Posterior vena cava (tissue), 2 donors: Measurements from ENCODE around the gene EDN3. TPM values are rescaled to one million over a fixed set of nuclear protein-coding genes. Genes with fewer than 3 reads are reported as not detected.

ENCODE experiments used
- DNase-seq: peaks from one replicate; pipeline ENCODE4 v3.0.0-alpha.2; 2020; ENCODE audit warnings: low spot score
- intact Hi-C, 2 donors: fragments of 100-400 bp; cut with DNase I; formaldehyde crosslinking; loops; one replicate each; pipeline versions ENCODE4 v1.14.1 to v1.14.2; 2022 to 2023
- long read RNA-seq, 2 donors: library from polyadenylated mRNA; unstranded; transcript quantifications; one replicate each; pipeline ENCODE4 v2.0.0, GENCODE V29; 2020 to 2021
- total RNA-seq, 2 donors: library from RNA; stranded (reverse); fragmentation: NEBNext Ultra II Directional; extraction: Animal tissue kit (Norgen Biotek cat#: 25700); gene quantifications; one replicate each; pipeline ENCODE4 v1.2.1, GENCODE V29; 2021
- donor health status: DM: yes; HTN: yes; CAD: no.
- donor health status: DM: yes; HTN: yes; CAD: no.

The EDN3 gene, protein sequence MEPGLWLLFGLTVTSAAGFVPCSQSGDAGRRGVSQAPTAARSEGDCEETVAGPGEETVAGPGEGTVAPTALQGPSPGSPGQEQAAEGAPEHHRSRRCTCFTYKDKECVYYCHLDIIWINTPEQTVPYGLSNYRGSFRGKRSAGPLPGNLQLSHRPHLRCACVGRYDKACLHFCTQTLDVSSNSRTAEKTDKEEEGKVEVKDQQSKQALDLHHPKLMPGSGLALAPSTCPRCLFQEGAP
- not detected for total RNA-seq
- long read RNA-seq, donor 1 = 0 reads
- long read RNA-seq, donor 2, partial matches to known transcripts = 0 of 1 reads
- long read RNA-seq, donor 2, other reads (novel, unspliced or antisense) = 0 of 1 reads

DNA sequence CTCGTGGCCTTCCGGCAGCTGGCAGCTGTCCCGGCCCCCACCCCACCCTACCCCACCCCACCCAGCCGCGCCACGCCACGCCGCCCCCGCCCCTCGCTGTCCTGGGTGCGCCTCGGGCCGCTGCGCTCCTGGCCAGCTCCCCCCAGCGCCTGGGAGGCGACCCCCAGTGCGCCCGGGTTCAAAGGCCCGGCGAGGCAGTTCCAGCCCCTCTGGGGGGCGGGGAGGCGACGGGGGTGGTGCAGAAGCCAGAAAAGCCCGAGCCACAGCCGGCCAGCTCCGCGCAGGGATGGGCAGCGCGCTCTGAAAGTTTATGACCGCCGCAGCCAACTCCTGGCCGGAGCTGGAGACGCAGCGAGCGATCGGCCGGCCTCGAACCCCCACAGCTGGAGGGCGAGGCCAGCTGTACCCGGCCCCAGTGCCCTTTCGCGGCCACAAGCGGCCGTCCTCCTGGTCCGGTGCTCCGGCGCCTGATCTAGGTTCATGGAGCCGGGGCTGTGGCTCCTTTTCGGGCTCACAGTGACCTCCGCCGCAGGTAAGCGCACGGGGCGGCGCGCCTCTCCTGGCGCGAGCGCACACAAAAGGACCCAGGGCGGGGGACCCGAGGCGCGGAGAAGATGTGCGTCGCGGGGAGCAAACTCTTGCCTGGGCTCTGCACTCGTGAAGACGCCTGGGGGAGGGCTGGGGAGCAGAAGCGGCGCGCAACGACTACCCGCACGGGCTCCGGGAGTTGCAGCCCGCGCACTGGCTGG, at the start of gene EDN3:
Gene EDN3 (plus strand): TSS at position 279 of the 749 bp plus-strand sequence. CDS start 202 bp downstream, at position 481.
- intact Hi-C loops = no loop called here
- DNase-seq = no peak

DNA sequence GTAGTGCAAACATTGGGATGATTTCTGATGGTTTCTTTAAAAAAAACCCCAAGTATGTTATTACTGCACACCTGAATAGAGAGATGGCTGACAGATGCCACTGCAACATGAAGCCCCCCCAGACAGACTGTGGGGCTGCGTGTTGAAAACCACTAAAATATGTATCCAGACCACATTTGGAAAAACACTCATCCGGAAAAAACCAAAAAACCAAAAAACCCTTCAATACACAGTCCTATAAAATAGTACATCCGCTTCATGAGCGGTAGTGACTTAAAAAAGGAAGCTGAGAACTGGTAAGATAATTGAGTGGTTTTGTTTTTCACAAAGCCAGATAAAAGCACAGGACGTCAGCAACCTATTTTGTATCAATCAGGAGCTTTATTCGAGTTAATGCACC, 47.1 kb upstream of the EDN3 start:
- DNase-seq = no peak
- intact Hi-C loops = no loop called here

DNA sequence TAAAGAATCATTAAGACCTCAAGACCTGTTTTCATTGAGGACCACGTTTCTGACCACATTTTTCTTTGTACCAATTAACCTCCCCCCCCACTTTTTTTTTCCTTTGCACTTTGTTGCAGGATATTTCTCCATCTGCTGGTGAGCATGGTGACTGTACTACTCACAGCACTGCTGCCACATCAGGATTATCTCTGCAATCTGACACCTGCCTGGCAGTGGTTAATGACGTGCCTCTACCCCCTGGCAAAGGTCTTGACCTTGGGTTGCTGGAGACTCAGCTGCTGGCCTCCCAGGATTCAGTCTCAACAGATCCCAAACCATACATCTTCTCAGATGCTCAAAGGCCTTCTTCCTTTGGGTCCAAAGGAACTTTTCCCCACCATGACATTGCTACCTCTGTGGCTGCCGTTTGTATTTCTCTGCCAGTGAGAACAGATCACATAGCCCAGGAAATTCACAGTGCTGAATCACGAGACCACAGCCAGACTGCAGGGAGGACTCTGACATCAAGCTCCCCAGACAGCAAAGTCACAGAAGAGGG, 46.6 kb upstream of the EDN3 start:
- DNase-seq = no peak
- intact Hi-C loops = no loop called here

DNA sequence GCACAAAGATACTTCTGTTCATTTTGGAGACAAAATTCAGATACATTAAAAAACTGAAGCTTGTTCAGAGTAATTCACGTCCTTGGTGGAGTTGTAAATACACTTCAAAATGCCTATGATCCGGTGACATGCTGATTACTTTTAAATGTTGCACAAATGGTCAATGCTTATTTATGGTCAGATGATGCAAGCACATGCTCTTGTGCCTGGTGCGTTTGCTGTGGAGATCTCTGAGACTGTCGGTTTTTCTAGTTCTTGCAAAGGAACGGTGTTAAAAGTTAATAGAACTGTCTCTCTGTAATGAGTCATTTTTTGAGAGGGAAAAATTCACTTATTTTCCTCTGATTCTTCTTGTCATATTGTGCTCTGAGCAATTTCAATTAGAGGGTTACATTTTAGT, 45.2 kb upstream of the EDN3 start:
- DNase-seq = no peak
- intact Hi-C loops = no loop called here

DNA sequence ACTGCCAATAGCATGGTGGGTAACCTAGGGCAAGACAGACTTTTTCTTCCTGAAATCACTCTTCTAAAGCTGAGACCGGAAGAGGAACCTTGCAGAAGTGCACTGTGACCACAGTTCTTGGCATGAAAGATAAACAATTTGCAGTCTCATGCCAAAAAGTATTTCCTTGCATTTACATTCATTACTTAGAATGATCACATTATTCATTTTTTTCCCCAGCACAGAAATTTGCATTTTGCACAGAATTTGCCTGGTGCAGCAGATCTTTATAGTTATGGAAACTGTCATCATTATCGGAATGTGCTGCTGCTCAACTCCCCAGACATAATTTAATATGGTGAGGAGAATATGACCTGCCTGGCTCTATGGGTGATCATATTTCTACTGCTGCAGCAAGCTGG, 42.2 kb upstream of the EDN3 start:
- no peak for DNase-seq
- intact Hi-C loops = no loop called here

DNA sequence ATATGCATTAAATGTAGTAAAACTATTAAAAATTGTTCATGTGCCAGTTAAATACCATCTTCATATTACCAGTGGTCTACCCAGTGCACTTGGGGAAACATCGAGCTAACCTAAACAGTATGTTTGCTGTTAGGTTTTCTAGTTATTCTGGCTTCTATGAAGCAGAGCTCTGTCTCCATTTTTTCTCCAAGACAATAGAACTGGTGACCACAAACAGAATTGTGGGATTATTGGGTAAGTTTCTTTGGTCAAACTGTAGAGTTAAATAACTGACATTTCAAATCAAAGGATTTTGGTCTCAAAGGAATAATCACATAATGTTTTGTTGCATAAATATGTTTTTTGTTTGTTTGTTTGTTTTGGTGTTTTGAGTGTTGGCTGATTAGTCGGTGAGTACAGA, 40.5 kb upstream of the EDN3 start:
- intact Hi-C loops = no loop called here
- no peak for DNase-seq

DNA sequence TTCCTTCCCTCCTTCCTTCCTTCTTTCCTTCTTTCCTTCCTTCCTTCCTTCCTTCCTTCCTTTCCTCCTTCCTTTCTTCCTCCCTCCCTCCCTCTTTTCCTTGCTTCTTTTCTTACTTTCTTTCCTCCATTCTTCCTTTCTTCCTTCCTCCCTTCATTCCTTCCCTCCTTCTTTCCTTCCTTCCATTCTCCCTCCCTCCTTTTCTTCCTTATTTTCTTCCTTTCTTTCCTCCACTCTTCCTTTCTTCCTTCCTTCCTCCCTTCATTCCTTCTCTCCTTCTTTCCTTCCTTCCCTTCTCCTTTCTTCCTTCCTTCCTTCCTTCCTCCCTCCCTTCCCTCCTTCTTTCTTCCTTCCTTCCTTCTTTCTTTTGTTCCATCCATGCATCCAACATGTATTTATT, 35.1 kb upstream of the EDN3 start:
- intact Hi-C loops = no loop called here
- no peak for DNase-seq

DNA sequence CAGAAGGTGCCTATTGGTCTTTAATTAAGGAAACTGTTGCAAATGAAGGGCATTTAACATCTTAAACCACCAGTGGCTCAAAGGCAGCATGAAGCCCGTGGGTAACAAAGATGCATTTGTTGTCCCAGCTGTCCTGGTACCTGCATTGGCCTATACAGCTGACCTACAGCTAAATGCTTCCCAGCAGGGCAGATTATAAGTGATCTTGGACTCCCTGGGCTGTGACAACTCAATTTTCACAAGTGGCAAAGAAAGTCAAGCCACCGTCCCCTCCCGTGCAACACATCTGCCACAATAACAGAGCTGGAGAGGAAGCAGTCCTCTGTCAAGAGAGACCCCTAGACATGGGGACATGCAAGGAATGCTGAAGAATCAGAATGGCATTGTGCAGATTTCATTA, 31.5 kb upstream of the EDN3 start:
- DNase-seq = no peak
- intact Hi-C loops = no loop called here

DNA sequence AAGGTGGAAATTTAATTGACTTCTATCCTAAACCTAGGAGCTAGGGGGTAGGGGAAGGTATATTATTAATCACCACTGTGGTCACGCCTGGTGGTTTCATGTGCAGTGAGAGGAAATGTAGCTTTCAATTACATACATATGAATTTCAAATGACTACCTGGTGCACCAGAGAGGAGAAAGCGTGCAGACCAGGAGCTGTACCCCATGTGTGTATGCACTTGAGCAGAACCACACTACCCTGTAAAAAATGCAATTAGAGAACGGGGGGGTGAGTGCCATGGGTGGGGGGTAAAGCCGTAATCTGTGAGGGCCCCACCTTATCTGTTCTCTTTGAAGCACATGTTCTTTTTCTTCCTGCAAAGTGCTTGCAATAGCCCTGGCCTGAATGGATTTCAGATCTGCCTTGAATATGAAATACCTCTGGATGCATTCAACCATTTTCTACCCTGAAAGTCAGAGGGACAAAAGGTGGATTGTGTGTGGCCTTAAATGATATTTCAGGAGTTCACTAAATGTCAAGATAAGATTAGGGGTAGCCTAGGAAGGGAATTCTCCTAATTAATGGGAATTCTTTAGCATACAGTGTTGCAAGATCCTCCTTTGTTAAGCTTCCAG, 30.9 kb upstream of the EDN3 start:
- no peak for DNase-seq
- intact Hi-C loops = no loop called here

DNA sequence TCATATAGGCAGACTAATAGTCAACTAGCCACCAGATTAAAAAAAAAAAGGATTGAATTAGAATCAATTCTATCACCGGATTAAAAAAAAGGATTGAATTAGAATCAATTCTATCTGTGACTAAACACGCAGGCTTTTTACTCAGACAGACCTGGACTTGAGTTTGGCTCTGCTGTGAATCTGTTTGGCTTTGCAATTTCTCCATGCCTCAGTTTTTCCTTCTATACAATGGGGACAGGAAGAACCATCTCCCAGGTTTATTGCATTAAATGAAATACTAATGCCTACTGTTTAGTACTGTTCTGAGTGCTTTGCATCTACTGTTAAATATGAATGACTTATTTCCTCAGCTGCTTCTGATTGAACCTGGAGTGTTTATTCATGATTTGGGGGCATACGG, 30.0 kb upstream of the EDN3 start:
- DNase-seq = no peak
- intact Hi-C loops = no loop called here

DNA sequence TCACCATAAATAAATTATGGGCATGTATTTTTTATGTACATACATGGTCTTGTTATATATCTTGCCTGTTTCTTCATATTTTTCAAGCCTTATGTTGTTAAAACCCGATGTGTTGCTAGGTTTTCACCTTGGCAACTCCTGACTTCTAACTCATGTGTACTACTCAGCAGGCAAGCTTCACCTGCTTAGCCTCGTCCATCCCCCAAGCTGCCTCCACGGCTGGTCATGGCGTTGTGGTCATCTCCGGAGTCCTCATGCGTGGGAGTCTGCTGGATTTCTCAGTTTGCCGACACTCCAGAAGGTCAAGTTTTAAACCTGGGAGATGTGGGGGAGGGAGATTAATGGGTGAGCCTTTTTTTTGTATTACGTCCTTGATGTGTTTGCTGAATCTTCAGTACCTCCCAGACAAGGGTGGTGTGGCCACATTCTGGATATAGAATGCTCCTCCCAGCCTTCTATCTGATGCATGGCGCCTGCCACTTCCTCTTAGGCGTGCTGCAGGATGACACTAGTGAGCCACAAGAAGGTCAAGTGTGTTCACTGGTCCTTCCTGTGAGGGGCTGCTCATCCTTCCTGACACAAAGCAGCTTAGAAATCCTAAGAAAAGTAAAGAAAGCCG, 26.6 kb upstream of the EDN3 start:
- intact Hi-C loops = no loop called here

DNA sequence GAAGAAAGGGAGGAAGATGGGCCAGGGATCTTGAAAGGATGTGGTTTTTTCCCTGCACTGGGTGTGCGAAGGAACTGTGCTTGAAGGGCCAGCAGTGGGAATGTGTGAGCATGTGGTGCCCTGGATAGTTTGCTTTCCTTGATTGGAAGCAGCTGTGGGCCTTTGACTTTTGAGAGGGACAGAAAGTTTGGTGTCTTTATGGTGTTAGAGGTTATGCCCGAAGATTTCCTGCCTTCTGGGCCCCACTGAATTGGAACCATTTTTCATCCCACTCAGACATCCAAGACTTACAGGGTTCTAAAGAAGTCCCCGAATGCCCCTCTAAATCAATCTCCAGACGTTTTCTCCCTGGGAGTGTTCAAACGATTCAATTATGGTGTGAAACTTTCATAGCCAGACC, 23.5 kb upstream of the EDN3 start:
- intact Hi-C loops = no loop called here

More for the DNA sequence above, 26.6 kb upstream of the EDN3 start:
- no peak for DNase-seq

DNA sequence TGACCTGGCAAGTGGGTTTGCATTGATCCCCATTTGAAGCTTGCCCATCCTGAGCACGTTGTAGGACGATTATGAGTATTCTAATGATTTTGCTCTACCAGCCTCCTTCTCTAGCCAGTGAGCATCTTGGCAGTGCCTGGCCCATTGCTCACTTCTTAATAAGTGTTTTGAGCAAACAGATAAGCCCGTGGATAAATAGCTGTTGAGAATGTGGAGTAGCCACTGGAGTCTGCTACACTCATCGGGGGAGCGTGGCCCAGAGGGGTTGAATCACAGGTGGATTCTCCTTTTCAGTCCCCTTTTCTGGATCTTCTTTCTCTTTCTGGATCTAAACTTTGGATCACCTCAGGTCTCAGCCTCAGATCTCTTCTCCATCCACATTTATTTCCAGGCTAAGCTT, 15.9 kb upstream of the EDN3 start:
- intact Hi-C loops = no loop called here

More for the DNA sequence above, 23.5 kb upstream of the EDN3 start:
- no peak for DNase-seq

DNA sequence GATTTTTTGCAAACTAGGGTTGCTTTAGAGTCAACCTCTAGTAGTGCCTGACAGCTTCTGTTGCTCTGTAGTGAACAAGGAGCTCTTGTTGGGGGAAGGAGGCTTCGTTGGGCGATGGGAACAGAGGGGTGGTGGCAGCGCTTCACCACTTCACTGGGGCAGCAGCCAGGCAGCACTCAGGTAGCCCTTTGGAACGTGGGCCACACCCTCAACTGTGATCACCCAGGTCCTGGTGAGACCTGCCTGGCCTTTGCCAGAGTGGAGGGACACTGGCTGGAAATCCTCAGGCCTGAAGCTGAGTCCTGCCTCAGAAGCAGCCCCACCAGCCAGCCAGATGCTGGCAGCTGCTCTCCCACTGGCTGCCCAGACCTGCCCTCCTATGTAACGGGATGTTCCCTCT, 10.4 kb upstream of the EDN3 start:
- DNase-seq = no peak
- intact Hi-C loops = no loop called here

More for the DNA sequence above, 15.9 kb upstream of the EDN3 start:
- no peak for DNase-seq

DNA sequence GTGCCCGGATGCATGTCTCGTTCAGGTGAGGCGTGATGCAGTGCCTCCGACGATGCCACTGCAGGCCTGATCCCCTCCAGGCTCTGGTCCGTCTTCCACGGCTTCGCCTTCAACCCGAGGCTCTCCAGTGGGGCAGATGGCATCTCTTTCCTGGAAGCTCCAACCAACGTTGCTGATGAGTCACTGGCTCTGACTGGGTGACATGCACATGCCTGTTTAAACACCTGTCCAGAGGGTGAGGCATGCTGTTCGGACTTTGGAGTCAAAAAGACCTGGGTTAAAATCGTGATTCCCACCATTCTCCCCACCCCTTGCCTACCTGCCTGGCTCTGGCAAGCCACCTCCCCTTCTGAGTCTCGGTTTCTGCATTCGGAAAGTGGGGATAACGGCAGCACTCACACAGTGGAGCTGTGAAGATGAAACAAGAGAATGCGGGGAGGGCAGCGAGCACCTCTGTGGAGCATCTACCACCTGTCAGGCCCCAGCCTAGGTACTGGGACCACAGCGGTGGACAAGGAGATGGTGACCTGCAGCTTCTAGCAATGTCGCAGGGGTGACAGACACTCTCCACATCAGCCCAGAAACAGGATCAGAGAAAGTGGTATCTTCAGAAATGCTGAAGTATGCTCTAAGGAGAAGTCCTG, 8.5 kb upstream of the EDN3 start:
- intact Hi-C loops = no loop called here
- no peak for DNase-seq

DNA sequence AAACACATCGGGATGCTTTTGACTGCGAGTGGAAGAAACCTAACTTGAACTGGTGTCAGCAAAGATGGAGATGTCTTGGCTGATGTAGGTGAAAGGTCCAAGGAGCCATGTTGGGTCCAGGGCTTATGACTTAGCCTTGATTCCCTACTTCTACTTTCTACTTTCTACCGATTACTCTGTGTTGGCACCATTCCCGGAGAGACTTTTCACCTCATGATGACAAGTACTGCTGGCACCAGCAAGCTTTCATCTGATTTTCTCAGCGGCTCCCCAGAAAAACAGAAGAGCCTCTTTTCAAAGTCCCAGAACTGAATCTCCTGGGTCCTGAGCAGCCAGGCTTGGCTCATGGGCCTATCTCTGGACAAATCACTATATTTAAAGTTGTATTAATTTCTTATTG, 4.9 kb upstream of the EDN3 start:
- intact Hi-C loops = no loop called here
- DNase-seq = no peak

DNA sequence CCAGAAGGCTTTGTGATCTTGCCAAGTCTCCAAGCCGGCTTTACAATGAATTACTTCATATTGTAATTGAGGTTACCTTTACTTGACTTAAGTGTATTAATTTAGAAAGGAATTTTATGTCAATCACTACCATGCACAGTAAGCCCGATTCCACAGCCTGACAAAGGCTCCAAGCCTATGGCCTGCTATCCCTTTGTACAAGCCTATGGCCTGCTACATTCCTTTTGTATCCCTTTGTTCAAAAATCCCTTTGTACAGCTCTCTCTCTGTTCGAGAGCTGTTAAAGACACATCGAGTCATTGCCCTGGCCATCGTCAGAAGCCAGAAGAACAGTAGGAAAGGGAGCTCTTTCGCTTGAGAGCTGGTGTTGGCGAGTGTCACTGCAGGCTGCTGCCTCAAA, 2.7 kb upstream of the EDN3 start:
- DNase-seq = no peak
- intact Hi-C loops = no loop called here

DNA sequence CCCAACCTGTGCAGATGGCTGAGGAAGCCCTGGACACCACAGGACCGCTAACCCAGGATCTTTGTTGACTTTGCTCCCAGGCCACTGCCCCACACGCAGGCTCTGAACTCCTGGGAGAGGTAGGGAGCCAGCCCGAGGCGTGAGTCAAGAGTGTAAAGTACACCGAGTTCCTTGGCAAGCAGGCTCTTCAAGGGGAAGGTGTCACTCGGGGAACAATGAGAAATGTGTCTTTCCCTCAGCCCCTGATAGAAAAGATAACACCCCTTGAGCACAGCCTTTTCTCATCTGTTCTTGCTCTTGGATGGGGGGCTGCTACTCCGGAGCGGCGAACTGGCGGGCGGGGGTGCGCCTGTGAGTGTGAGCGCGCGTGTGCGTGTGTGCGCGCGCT, 472 bp upstream of the EDN3 start:
- intact Hi-C loops = no loop called here
- DNase-seq = no peak

DNA sequence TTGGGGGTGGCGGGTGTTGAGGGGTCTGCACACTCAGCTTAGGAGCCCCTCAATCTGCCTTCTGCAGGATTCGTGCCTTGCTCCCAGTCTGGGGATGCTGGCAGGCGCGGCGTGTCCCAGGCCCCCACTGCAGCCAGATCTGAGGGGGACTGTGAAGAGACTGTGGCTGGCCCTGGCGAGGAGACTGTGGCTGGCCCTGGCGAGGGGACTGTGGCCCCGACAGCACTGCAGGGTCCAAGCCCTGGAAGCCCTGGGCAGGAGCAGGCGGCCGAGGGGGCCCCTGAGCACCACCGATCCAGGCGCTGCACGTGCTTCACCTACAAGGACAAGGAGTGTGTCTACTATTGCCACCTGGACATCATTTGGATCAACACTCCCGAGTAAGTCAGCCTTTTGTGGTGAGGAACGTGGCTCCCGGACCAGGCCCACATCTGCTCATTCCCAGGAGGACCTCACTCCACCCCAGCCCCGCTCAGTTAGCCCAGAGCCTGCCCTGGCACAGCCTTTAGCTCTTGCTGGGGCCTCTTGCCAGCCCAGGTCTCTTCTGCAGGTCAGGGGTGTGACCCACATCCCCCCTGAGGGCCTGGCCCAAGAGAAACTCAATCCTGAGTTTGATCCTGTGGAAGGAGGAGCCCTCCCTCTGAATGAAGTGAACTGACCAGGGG, 1.1 kb downstream of the EDN3 start:
- no peak for DNase-seq
- intact Hi-C loops = no loop called here
